ENCODE results near the gene TXNRD1. TPM values are rescaled to one million over a fixed set of nuclear protein-coding genes. Genes with fewer than 3 reads are reported as not detected.

Gene TXNRD1
- total RNA-seq, 2 donors from 2014 or later = 83.4 to 144 TPM

DNA sequence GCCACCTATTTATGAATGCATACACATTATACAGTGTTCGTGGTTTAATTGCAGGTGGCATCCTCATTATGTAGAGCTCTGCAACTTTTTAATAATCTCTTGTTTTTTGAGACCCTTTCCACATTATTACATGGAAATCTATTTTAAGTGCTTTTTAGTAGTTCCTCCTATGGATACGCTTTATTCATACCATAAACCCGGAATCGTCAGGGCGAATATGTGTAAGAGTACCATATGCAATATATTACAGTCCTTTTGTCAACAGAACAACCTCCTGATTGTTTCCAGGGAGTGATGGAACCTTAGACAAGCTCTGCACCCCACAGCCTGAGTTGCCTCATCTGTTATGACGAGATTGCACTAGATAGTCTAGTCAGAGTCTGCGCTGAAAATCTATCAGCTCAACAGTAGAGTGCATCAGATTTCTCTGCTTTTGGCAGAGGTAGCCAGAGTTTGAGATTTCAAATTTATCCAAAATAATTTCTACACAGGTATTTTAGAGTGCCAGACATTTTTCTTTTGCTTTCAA lies 121.5 kb downstream of the TXNRD1 start:
- WGBS, 2 experiments (ENCODE audit: insufficient coverage in 1 of 2, insufficient read length in 1 of 2) = 86 to 97% methylated on average over 4 to 7 of the region's 7 CpGs
- H3K27ac Mint-ChIP-seq = no peak overlapping the region
- peaks cover 14% of the 10 kb centered on the region for H3K4me1 Mint-ChIP-seq
- H3K27ac ChIP-seq (ENCODE audit: low read depth, low read length) = no peak overlapping the region
- no peak for DNase-seq
- H3K4me3 Mint-ChIP-seq = no peak overlapping the region
- no peaks in the 10 kb centered on the region for H3K27me3 ChIP-seq (ENCODE audit: control insufficient read depth, insufficient read depth, low read length, poor library complexity, severe bottlenecking)
- H3K36me3 ChIP-seq (ENCODE audit: control insufficient read depth, insufficient read depth, low read length) = peaks cover 74% of the 10 kb centered on the region
- H3K4me1 ChIP-seq (ENCODE audit: control insufficient read depth, insufficient read depth, low read length) = peaks cover 3% of the 10 kb centered on the region
- H3K9ac ChIP-seq (ENCODE audit: extremely low read depth, low read length, poor library complexity, severe bottlenecking) = no peak overlapping the region
- H3K9me3 Mint-ChIP-seq = no peaks in the 10 kb centered on the region
- H3K36me3 Mint-ChIP-seq (ENCODE audit: low read depth) = peaks cover 51% of the 10 kb centered on the region
- no peaks in the 10 kb centered on the region for H3K9me3 ChIP-seq (ENCODE audit: control insufficient read depth, low read length)
- TF ChIP-seq, protein P1, sequence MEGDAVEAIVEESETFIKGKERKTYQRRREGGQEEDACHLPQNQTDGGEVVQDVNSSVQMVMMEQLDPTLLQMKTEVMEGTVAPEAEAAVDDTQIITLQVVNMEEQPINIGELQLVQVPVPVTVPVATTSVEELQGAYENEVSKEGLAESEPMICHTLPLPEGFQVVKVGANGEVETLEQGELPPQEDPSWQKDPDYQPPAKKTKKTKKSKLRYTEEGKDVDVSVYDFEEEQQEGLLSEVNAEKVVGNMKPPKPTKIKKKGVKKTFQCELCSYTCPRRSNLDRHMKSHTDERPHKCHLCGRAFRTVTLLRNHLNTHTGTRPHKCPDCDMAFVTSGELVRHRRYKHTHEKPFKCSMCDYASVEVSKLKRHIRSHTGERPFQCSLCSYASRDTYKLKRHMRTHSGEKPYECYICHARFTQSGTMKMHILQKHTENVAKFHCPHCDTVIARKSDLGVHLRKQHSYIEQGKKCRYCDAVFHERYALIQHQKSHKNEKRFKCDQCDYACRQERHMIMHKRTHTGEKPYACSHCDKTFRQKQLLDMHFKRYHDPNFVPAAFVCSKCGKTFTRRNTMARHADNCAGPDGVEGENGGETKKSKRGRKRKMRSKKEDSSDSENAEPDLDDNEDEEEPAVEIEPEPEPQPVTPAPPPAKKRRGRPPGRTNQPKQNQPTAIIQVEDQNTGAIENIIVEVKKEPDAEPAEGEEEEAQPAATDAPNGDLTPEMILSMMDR (conservative IDR thresholded peaks at IDR 0.05) = no peak
- no peak overlapping the region for H3K4me3 ChIP-seq (ENCODE audit: low read length)
- no peaks in the 10 kb centered on the region for H3K27me3 Mint-ChIP-seq (ENCODE audit: insufficient read depth)

DNA sequence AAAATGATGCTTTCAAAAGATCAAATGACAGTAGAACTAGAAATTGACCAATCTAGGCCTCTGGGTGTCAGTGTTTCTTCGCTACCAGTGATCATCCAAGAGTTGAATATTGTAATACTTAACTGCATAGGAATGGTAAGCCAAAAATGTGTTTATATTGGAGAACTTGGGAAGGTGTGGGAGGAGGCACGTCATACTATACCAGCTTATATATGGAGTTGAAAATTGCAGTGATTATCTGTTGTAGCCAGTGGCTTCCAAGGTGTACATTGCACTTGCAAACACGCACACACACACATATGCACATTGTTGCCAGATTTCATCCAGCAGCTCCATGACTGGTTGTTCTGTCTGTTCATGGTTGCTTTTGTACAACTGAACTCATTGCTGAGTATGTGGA lies 124.1 kb downstream of the TXNRD1 start:
- Mint-ChIP-seq H3K27me3 (ENCODE audit: insufficient read depth) (no peaks in the 10 kb centered on the region), H3K4me3 (no peak overlapping the region), H3K4me1 (peaks cover 18% of the 10 kb centered on the region), H3K9me3 (no peaks in the 10 kb centered on the region), H3K36me3 (ENCODE audit: low read depth) (peaks cover 55% of the 10 kb centered on the region), H3K27ac (no peak overlapping the region)
- Histone ChIP-seq H3K27ac (ENCODE audit: low read depth, low read length) (no peak overlapping the region), H3K4me1 (ENCODE audit: control insufficient read depth, insufficient read depth, low read length) (peaks cover 3% of the 10 kb centered on the region), H3K27me3 (ENCODE audit: control insufficient read depth, insufficient read depth, low read length, poor library complexity, severe bottlenecking) (no peaks in the 10 kb centered on the region), H3K9ac (ENCODE audit: extremely low read depth, low read length, poor library complexity, severe bottlenecking) (no peak overlapping the region), H3K9me3 (ENCODE audit: control insufficient read depth, low read length) (no peaks in the 10 kb centered on the region), H3K36me3 (ENCODE audit: control insufficient read depth, insufficient read depth, low read length) (peaks cover 69% of the 10 kb centered on the region), H3K4me3 (ENCODE audit: low read length) (no peak overlapping the region)
- 96 to 100% methylated on average over 2 to 3 of the region's 3 CpGs for WGBS, 2 experiments (ENCODE audit: insufficient coverage in 1 of 2, insufficient read length in 1 of 2)
- TF ChIP-seq, protein P1 (conservative IDR thresholded peaks at IDR 0.05) = peak; percentile 21
- no peak for DNase-seq

DNA sequence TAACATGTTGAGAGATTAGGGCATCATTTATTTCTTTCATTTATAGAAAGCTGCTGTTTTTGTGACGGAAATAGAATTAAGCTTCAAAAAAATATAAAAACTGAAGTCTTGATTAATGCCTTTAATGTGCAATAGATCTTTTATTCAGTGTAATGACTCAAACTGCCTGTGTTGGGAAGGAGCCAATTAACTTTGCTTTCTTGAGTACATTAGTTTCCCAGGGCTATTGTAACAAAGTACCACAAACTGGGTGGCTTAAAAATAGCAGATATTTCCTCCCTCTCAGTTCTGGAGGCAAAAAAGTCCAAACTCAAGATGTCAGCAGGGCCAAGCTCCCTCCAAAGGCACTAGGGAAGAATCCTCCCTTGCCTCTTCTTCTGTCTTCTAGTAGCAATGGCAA lies 124.6 kb downstream of the TXNRD1 start:
- Histone ChIP-seq H3K27me3 (ENCODE audit: control insufficient read depth, insufficient read depth, low read length, poor library complexity, severe bottlenecking) (no peaks in the 10 kb centered on the region), H3K9me3 (ENCODE audit: control insufficient read depth, low read length) (no peaks in the 10 kb centered on the region), H3K27ac (ENCODE audit: low read depth, low read length) (no peak overlapping the region), H3K4me3 (ENCODE audit: low read length) (no peak overlapping the region), H3K36me3 (ENCODE audit: control insufficient read depth, insufficient read depth, low read length) (peaks cover 69% of the 10 kb centered on the region), H3K9ac (ENCODE audit: extremely low read depth, low read length, poor library complexity, severe bottlenecking) (no peak overlapping the region), H3K4me1 (ENCODE audit: control insufficient read depth, insufficient read depth, low read length) (peaks cover 3% of the 10 kb centered on the region)
- 93% methylated on average over 1 of the region's 1 CpG; no CpG with 5 or more reads in 1 of the 2 experiments for WGBS, 2 experiments (ENCODE audit: insufficient coverage in 1 of 2, insufficient read length in 1 of 2)
- TF ChIP-seq, protein P1 (conservative IDR thresholded peaks at IDR 0.05) = no peak
- H3K4me1 Mint-ChIP-seq = peaks cover 20% of the 10 kb centered on the region
- no peaks in the 10 kb centered on the region for H3K27me3 Mint-ChIP-seq (ENCODE audit: insufficient read depth)
- DNase-seq = no peak
- H3K36me3 Mint-ChIP-seq (ENCODE audit: low read depth) = peaks cover 51% of the 10 kb centered on the region
- H3K9me3 Mint-ChIP-seq = no peaks in the 10 kb centered on the region
- H3K27ac Mint-ChIP-seq = no peak overlapping the region
- H3K4me3 Mint-ChIP-seq = no peak overlapping the region
